Islet of Langerhans (tissue), 1 donor: ENCODE data around the gene SLC43A1.
"Not testable (repeated sequence)": the region's sequence is repeated elsewhere in the genome, so short reads cannot be mapped to it uniquely, and the experiment has no call there.

ENCODE experiments used
- FAIRE-seq: peaks from one replicate; lab custom pipeline; 2011; peaks lifted over from hg19 to GRCh38; lab: Jason Lieb, UNC

The SLC43A1 gene

GRCh38 chr11:57460758-57461749 is 54.4 kb downstream of the SLC43A1 start:
- FAIRE-seq: no peak

GRCh38 chr11:57460022-57460757 is 55.3 kb downstream of the SLC43A1 start, which contains the start of gene RTN4RL2:
Gene RTN4RL2 (plus strand): TSS chr11:57460528. CDS start chr11:57460866, 338 bp downstream.
- no peak for FAIRE-seq

- no peak for FAIRE-seq
These were observed 56.1 kb downstream of the SLC43A1 start for GRCh38 chr11:57459164-57460021.

- no peak for FAIRE-seq
These were observed 56.9 kb downstream of the SLC43A1 start for GRCh38 chr11:57458410-57459163.

- FAIRE-seq: no peak
These were observed 57.5 kb downstream of the SLC43A1 start for GRCh38 chr11:57458060-57458409.

- FAIRE-seq: no peak
These were observed 57.9 kb downstream of the SLC43A1 start for GRCh38 chr11:57457643-57458023.

GRCh38 chr11:57456960-57457642 is 58.4 kb downstream of the SLC43A1 start:
- FAIRE-seq: no peak

- no peak for FAIRE-seq
These were observed 61.8 kb downstream of the SLC43A1 start for GRCh38 chr11:57453543-57454177.

- no peak for FAIRE-seq
These were observed 69.4 kb downstream of the SLC43A1 start for GRCh38 chr11:57446055-57446454.

- FAIRE-seq: not testable (repeated sequence)
These were observed 70.4 kb downstream of the SLC43A1 start for GRCh38 chr11:57445122-57445394.

- FAIRE-seq: no peak
These were observed 71.0 kb downstream of the SLC43A1 start for GRCh38 chr11:57444362-57445121.

GRCh38 chr11:57440744-57441414 is 74.6 kb downstream of the SLC43A1 start:
- FAIRE-seq: no peak

- no peak for FAIRE-seq
These were observed 75.7 kb downstream of the SLC43A1 start for GRCh38 chr11:57439786-57440185.

- FAIRE-seq: no peak
These were observed 76.9 kb downstream of the SLC43A1 start for GRCh38 chr11:57438345-57439285.

GRCh38 chr11:57436031-57436430 is 79.5 kb downstream of the SLC43A1 start:
- FAIRE-seq: no peak

- FAIRE-seq: no peak
These were observed 80.6 kb downstream of the SLC43A1 start for GRCh38 chr11:57434640-57435546.
